Pons (tissue), 1 donor: ENCODE data around the gene ARID1B.
A peak's percentile ranks its signal among the peaks of the same experiment; 100 is the strongest.

Source experiments
- DNase-seq: peaks from one replicate; pipeline ENCODE4 v3.0.0-alpha.2; 2016; ENCODE audit warnings: low spot score

Gene ARID1B

DNA sequence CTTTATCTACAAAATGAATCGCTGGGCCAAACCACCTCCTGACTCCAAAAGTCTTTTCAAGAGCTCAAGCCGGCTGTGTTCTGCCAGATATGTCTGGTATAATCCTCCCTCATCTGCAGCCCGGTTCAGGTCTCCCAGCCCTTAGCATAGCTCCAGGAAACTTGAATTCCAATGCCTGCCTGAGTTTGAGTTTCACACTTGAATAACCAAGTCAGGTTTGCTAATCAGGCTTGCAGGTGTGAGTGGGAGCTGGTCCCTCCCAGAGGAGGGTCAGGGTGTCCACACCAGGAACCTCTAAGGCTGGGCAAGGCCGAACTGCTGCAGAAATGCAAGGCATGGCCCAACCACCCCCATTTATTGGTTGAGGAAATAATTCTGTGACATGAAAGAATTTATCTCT, 449.6 kb downstream of the ARID1B start:
- DNase-seq = no peak

GRCh38 chr6:157227202-157228166, 450.3 kb downstream of the ARID1B start:
- DNase-seq = no peak

- no peak for DNase-seq
Measured at GRCh38 chr6:157228426-157229131, 451.4 kb downstream of the ARID1B start.

DNA sequence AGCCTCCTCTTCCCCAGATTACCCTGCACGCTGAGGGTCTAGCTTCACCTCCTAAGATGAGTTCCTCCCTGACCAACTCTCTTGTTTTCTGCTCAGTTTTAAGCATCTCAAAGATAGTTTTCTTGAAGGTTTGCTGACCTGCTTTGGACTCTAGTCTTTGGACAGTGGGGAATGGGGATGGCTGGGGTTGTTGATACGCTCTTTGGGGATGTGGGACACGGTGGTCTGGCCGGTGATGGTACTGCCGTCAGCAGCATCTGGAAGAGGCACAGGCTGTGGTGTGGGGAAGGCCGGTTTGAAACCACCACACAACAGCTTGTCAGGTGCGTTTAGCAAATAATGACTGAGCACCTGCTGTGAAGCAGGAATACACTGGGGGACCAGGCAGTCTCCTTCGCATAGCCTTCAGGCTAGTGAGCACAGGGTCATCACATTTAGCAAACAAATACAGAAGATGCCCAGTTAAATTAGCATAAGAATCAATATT, 452.0 kb downstream of the ARID1B start:
- DNase-seq = no peak

DNA sequence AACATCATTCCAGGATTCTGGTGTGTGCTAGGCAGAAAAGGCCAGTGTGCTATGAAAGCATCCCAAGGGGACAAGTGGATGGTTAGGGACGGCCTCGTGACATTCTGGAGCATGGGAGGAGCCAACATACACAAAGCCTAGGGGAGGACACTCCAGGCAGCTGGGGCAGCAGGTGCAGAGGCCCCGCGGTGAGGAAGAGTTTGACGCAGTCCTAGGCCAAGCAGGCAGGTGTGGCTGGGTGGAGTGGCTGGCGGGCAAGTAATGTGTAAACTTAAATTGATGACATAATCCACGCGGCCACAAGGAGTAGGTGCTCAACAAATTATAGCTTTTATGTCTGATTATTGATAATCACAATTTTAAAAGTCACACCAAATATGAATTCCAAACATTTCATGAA, 452.5 kb downstream of the ARID1B start:
- no peak for DNase-seq

DNA sequence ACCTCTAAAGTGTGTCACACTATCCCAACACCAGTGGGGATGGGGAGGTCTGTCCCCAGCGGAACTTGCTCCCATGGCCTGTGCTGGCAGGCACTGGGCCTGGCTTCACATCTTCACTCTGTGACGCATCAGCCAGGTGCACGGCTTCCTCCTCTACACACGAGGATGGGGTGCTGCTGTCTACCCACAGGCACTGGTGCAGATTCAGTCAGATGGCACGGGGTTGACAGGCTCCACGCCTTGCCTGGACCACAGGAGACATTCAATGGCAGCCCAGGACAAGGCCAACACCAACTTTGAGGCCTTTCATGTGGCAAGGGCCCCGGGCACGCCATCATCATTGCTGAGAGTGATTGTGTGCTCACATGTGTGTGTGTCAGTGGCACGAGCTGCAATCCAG, 453.7 kb downstream of the ARID1B start:
- DNase-seq = no peak

DNA sequence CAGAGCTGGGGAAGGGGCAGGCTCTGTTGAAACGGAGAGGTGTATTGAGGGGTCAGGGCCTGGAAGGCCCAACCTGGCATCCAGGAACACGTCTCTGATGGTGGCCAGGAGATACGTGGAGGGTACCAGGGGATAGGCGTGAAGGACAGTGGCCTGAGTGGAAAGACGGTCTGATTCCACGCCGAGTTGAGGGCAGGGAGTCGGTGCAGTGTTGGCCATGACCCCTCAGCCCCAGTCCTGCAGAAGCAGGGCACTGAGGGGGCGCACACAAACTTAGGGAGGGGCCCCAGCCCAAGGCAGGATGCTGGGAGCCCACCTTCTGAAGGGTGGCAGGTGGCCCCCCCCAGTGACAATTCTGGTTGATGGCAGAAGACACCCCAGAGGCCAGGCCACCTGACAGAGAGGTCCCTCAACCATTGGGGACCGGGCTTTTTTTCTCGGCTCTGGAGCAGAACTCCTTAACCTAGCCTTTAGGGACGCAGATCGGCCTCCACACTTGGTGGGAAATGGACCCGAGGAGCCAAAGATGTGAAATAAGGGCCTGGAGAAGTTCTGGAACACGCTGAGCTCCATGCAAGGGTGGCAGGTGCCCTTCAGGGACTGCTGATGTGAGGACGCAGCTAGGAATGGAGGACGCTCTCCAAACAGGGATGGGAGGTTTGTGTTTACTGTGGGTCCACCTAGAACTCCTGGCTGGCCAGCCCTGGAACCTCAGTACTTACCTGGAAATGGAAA, 455.1 kb downstream of the ARID1B start:
- DNase-seq = no peak

GRCh38 chr6:157233156-157233555, 456.0 kb downstream of the ARID1B start:
- no peak for DNase-seq

GRCh38 chr6:157233686-157234085, 456.5 kb downstream of the ARID1B start:
- no peak for DNase-seq

DNA sequence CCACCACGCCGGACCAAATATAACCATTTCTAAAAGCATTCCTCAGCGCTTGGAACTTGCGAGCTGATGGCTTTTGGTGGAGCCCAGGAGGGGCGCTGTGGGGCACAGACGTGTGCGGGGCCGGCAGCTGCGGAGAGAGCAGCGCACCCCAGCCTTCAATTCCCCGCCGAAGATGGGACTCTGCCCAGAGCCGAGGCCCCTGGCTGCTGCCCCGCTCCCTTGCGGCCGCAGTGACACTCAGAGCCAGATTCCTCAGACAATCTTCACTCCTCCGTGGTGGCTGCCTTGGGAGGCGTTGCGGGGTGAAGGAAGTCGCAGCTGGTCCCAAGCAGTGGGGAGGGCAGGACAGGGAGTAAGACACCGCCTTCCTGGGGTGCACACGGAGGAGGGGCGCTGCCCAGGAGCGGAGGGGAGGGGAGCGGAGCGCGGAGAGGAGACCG, 458.4 kb downstream of the ARID1B start:
- peak; percentile 36 for DNase-seq

DNA sequence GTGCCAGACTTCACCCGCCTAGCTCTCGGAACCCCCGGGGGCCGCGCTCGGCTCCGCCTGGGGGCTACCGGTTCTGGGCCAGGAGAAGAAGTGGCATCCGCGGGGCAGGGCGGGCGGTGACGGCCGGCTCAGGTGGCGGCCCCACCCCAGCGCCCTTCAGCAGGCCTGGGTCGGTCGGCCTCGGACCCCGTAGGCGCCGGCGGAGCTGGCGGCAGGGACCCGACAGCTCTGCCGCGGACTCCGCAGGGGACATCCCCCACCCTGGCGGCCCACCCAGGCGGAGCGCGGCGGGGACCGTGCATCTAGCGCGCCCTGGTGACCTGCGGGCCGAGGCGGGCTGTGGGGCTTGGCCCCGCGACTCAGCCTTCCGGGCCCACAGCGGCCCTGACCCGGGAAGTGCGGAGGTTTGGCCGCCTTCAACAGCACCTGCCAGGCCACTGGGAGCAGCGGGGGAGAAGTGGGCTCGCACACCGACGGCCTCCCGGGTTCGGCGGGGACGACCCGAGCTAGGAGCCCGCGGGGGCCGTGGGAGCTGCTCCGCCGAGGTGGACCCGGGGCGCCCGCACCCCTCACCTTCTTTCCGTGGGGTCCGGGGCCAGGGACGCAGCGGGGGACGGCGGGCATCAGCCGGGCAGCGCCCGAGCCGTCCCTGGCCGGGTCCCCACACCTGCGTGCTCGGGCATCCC, 459.0 kb downstream of the ARID1B start:
- DNase-seq = no peak

GRCh38 chr6:157238346-157238745, 461.2 kb downstream of the ARID1B start:
- DNase-seq = no peak

DNA sequence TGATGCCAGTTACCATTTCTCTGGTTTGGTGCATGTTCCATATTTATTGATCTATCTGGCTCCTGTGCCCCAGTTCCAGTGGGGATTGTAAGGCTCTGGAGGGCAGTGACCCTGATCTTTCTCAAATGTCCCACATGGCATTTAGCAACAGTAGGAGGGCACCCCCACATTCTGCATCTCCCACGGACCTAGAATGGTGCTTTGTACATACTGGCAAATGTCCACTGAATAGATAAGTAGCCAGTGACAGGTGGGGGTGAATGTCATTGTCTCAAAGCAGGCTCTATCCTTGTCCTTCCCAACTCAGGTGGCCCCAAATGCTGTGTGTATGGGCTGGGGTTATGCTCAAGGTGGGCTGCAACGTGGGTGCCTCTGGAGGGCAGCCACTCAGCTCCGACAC, 462.0 kb downstream of the ARID1B start:
- DNase-seq = no peak

DNA sequence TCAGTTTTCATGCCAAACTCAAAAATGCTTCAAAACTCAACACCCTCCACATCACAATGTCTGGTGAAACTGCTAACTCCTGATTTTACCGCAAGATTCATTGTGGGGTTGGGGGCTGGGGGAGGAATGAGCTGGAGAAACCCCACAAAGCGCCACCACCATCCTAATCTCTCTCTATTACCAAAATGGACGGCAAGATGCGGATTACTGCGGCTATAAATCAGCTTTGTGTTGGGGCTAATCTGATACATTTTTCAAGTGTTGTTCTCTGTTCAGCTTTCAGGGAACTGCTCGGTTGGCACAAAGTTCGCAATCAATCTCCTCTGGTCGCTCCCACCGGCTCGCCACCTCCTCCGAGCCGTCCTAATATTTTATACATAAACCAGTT, 462.5 kb downstream of the ARID1B start:
- DNase-seq = no peak

DNA sequence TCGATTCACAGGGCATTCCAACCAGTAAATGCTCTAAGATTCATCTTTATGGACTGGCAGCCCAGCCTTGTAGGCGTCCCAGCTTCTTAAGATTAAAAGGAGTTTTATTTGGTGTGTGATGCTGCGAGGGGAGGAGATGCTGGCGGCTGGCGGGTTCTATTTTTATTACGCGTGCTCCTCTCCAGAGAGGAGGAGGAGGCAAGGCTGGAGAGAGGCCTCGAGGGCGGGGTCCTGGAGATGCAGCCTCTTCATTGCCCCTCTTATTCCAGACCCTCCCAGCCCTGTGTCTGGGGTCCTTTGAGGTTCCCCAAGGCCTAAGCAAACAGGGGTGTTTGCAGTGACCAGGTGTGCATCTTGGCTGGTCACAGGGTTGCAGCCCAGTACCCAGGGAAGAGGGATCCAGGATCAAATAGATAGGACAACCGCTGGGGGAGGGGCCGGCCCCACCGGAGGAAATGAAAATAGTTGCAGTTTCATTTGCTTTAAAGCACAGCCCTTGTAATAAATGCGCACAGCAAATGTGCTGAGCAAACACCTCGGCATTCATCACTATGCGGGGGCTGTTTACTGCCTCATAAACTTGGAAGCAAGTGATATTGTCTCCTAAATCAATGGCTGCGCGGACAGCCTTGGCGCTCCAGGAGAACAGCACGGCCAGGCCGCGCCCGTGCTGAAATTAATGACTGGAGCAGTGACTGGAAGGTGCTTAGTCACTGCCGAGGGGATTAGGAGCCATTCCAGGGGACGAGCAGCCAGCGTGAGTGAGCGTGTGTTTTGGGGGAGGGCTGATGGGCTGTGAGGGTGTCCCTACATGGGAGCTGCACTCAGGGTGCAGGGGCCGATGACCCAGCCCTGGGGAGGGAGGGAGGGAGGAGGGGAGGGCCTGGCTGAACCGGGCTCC, 463.1 kb downstream of the ARID1B start:
- DNase-seq = no peak

DNA sequence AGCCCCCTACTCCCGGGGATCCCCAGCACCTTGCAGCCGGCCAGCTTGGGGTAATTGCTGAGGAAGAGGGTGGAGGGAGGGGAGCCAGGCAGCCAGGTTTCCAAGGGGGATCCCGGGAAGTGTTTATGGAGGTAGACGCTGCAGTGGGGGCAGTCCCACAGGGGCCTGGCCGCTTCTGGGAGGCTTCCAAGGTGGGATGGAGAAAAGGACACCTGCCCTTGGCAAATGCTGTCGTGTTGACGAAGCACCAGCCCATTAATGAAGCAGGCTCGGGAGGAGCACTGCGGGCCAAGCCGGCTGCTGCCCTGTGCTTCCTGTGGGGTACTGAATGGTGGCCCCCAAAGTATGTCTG, 463.8 kb downstream of the ARID1B start:
- no peak for DNase-seq

- no peak for DNase-seq
Measured at GRCh38 chr6:157242791-157243190, 465.6 kb downstream of the ARID1B start.

GRCh38 chr6:157244175-157244574, 467.0 kb downstream of the ARID1B start:
- DNase-seq = no peak

- DNase-seq = no peak
Measured at GRCh38 chr6:157244780-157245179, 467.6 kb downstream of the ARID1B start.

DNA sequence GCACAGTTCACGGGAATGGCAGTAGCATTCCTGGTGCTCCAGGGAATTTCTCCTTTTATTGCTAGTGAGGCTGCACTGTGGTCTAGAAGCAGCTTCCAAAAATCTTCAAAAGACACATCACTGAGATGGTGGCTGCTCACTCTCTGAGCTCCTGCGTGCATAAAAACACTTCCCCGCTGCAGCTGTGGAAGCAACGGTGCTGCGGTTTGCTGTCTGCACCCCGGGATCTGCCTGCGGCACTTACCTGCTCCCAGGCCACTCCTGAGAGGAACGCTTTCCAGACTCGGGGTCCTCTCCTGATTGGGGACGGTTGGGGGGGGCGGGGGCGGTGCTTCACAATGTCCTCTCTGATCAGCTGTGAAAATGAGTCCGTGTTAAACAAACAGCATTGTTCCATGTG, 468.3 kb downstream of the ARID1B start:
- DNase-seq = no peak
